ENCODE results near the gene CORO2A.

GRCh38 chr9:98142925-98143481 is 49.4 kb downstream of the CORO2A start:
- TF ChIP-seq, protein P1, sequence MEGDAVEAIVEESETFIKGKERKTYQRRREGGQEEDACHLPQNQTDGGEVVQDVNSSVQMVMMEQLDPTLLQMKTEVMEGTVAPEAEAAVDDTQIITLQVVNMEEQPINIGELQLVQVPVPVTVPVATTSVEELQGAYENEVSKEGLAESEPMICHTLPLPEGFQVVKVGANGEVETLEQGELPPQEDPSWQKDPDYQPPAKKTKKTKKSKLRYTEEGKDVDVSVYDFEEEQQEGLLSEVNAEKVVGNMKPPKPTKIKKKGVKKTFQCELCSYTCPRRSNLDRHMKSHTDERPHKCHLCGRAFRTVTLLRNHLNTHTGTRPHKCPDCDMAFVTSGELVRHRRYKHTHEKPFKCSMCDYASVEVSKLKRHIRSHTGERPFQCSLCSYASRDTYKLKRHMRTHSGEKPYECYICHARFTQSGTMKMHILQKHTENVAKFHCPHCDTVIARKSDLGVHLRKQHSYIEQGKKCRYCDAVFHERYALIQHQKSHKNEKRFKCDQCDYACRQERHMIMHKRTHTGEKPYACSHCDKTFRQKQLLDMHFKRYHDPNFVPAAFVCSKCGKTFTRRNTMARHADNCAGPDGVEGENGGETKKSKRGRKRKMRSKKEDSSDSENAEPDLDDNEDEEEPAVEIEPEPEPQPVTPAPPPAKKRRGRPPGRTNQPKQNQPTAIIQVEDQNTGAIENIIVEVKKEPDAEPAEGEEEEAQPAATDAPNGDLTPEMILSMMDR (IDR thresholded peaks at IDR 0.05), result no peak
- no peak for TF ChIP-seq POLR2A (IDR thresholded peaks at IDR 0.05)

All from body of pancreas (tissue), 4 donors.